ENCODE results near the gene KNG1.

KNG1 gene

DNA sequence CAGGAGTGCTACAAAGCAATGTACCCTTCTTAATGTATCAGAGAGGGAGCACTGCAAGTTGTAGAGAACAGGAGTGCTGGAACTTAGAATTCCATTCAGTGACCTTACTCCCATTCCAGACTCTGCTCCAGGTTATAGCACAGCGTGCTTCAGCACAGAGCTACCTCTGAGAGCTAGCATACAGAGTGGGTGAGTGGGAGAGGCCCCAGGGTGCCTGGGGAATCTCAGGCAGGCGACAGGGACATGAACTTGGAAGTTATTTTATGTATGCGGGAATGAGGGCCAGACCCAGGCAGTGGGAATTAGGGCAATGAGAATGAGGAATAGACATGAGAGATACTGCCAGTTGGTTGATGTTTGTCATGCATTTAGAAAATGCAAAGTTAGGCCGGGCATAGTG, 3.7 kb upstream of the KNG1 start:
- DNase-seq: no peak

DNA sequence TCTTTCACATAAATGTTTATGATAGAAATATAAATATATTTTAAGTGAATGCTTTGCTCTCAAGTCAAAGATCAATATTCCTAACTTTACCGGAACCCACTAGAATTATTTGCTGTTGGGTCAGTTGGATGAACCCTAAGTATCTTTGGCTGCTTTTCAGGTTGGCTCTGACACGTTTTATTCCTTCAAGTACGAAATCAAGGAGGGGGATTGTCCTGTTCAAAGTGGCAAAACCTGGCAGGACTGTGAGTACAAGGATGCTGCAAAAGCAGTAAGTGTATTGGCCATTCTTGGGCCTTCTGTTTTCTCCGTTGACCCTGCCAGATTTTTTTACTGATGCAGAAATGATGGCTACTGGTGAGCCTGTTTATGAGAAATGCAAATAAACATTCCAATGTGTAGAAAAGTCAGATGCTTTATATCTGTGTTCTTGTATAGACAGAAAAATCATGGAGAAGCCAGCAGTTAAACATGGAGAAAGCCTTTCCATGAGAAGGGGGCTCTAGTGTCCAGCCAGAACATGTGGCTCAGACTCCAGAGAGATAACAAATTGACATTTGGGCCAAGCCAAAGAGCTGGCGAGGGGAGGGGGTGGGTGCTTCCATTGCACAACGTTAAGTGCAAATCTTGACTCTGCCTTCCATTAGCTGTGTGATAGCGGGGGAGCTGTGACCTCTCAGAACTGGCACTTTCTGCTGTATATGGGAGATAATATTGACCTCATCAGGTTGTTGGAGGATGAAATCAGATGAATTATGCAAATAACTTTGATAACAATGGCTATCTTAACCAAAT, 3.0 kb downstream of the KNG1 start:
- DNase-seq: no peak

DNA sequence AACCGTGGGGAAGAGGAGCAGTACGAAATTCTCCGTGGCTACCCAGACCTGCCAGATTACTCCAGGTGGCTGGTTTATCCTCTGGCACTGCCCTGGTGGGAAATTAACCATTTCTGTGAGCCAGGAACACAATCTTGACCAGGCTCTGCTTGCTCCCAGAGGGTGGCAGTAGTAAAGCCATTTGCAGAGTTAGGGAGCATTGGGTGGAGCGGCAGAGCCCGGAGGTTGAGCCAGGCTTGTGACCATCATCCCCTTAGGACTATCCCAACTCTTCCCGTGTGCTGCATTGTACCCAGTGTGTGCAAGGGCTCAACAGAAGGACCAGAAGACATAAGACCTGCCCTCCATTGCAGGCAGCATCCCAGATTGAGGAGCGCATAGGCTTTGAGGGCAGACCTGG, 5.3 kb downstream of the KNG1 start:
- DNase-seq: no peak

DNA sequence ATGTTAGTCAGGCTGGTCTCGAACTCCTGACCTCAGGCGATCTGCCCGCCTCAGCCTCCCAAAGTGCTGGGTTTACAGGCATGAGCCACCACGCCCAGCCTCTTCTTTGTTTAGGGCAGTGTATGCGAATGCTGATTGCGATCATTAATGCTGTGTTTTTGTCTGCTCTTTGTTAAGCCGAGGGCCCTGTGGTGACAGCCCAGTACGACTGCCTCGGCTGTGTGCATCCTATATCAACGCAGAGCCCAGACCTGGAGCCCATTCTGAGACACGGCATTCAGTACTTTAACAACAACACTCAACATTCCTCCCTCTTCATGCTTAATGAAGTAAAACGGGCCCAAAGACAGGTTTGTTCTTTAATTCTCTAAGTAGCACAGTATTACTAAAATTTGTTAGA, 7.8 kb downstream of the KNG1 start:
- DNase-seq: no peak

DNA sequence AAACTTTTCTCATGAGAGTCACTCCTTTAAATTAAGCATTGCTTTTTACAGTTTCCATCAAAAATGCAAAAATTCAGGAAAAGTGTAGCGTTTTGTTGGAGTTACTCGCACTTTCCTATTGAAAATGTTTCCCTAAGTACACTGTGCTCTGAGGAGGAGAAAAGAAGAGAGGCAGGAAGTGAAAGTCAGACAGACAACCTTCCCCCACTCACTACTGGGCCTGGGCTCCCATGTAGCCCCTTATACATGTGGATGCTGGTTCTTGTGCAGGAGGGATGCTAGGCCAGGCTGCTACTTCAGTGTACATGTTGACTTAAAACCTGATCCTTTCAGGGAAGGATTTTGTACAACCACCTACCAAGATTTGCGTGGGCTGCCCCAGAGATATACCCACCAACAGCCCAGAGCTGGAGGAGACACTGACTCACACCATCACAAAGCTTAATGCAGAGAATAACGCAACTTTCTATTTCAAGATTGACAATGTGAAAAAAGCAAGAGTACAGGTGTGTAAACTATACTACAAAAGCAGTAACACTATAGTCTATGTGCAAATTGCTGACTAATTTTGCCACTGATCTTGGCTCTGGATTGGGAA, 15.1 kb downstream of the KNG1 start:
- no peak for DNase-seq

DNA sequence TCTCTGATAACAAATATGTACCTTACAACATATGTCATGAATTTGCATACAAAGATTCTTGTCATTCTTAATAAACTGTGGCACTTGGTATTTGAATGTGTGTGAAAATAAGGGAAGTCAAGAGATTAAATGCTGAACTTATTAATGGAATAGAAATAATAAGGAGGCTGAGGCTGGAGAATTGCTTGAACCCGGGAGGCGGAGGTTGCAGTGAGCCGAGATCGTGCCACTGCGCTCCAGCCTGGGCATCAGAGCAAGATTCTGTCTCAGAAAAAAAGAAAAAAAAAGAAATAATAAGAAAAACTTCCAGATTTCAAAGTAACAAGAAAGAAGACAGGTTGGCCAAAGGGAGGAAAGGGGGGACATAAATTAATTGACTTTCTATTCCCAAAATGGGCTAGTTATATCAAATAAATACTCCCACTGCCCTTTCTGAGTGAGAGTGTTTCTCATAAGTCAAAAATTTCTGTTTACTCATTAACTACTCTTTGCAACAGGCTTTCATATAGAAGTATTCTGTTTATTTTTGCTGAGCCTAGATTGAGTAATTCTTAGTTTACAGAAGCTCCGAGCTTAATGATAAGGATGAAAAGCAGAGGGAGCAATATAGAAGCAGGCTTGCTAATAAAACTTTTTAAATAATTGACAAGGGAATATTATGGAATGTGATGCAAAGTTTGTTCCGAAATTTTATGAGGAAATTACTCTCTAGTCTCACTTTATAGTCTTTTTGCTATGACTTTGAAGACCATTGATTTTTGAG, 25.6 kb downstream of the KNG1 start:
- DNase-seq: no peak

DNA sequence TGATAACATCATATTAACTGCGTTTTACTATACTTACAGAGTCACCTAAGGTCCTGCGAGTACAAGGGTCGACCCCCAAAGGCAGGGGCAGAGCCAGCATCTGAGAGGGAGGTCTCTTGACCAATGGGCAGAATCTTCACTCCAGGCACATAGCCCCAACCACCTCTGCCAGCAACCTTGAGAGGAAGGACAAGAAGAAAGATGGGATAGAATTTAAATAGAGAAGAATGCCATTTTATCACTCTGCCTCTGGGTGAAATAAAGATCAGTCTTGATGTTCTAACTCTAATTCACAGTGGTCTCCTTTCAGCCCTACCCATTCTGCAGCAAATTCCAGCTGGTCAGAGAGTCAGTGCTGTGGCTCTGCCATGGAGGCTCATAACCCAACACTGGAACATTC, 26.5 kb downstream of the KNG1 start:
- no peak for DNase-seq

DNA sequence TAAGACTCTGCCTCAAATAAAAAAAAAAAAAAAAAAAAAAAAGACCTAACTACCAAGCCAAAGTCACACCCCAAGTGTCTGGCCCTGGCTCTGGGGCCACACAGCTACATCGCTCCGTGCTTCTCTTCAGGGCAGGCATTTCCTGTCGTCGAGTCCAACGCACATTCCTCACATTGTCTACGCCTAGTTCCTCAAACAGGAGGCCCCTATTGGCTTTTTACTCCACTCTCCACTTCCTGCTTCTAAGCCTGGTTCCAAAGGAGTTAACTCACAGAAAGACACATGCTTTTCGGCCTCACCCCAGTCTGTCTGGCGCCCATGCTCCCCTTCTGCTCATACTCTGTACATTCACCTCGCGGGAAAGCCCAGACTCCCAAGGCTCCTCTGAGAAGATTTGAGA, 28.8 kb downstream of the KNG1 start:
- DNase-seq: no peak

DNA sequence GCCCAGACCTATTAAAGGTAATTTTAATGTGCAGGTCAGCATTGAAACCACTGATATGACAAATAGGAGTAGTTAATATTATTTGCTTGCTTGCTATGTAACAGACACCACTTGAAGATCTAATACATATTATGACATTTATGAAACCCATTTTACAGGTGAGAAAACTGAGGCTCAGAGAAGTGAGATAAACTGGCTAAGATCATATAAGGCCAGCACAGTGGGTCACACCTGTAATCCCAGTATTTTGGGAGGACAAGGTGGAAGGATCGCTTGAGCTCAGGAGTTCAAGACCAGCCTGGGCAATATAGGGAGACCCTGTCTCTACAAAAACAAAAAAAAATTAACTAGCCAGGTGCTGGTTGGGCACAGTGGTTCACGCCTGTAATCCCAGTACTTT, 33.2 kb downstream of the KNG1 start:
- no peak for DNase-seq

DNA sequence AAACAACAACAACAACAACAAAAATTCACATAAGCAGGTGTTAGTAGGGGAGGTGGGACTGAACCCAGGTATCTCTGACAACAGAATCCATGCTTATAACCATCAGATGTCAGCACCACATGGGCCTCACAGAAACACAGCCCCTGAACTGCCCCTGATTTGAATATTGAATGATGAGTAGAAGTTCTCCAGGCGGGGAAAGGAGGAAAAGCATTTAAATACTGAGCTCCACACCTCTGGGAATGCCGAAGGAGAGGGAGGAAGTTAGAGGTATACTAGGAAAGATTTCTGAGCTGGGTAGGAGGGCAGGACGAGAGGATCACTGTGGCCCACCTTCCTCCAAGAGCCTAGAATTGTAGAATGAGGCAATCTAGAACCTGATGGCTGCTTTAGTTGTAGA, 34.3 kb downstream of the KNG1 start:
- peak; percentile 20 for DNase-seq

DNA sequence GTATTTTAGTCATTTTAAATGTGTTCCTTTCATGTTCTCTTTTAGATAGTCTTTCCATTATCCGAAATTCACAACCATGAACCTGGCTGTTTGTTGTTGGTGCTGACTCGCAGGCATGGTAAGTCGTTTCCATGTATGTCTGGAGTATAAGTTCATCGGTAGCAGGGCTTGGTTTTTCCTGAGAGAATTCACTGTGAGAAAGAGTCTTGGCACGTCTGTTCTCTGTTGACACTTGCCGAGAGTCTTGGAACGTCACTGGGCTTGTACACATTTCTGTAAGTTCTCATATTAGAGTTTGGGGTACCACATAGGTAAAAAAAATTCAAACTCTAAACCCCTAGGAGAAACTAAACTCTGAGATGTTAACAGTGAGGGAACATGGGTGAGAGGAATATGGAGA, 36.8 kb downstream of the KNG1 start:
- DNase-seq: no peak

DNA sequence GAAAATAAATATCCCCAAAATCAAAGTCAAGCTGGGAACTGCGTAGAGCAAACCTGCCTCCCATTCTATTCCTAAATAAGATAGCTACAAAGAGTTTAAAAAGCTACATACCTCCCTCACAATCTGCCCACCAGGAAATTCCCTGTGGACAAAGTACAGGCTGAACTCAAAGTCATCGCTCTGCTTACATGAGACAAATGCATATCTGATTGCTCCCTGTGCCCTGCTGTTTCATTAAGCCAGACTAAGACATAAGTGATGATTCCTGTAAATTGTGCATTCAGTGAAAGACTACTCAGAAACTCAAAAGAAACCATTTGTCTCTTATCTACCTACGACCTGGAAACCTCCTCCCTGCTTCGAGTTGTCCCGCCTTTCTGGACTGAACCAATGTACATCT, 37.7 kb downstream of the KNG1 start:
- no peak for DNase-seq

DNA sequence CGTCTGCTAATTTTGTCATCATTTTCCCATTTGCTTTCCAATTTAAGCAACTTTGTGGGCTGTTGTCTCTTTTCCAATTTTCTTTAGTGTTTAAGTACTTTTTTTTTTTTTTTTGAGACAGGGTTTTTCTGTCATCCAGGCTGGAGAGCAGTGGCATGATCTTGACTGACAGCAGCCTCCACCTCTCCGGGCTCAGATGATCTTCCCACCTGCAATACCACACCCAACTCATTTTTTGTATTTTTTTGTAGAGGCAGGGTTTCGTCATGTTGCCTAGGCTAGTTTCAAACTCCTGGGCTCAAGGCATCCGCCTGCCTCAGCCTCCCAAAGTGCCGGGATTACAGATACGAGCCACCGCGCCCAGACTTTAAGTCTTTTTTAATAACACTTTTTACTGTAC, 40.1 kb downstream of the KNG1 start:
- DNase-seq: no peak

DNA sequence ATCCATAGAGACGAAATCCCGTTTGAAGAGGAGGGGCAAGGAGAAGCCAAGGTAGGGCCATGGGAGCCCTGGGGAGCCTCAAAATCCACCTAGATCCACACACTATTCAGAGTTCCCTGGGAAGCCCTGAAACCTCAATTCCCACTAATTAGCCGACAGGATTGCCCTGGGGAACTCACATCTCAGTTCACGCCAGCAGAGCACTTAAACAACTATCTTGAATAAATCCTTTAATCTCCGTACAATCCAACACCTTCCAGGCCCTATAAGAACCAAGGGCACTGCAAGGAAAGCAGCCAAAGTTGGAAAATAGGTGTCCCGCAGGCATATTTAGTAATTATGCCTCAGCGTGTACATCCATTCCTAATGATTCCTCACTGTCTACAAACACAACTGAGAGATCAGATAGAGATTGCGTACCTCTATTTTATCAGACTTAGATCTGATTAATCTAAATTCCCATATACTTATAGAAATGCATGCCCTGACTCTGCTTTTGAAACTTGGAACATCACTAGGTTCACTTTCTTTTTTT, 40.6 kb downstream of the KNG1 start:
- DNase-seq: no peak

DNA sequence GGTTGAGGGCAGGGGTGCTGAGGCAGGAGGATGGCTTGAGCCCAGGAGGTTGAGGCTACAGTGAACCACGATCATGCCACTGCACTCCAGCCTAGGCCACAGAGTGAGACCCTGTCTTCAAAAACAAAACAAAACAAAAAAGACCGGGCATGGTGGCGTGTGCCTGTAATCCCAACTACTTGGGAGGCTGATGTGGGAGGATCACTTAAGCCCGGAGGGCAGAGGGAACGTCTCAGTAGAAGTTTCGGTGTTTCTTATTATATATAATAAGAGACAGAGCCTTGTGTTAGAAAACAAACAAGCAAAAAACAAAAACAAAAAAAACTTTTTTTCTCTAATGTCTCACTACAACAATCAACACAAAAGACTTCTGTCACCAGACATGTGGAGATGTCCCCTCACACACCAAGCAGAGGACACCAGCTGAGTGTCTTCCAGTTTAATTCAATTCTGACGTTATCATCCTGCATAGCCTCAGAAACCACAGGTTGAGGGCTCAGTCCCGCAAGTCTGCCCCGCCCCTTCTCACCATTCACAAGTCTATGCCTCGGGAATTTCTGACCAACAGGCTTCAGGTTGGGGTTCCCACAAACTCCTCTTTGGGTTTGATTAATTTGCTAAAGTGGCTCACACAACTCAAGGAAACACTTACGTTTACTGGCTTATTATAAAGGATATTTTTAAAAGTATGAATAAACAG, 42.2 kb downstream of the KNG1 start:
- no peak for DNase-seq

DNA sequence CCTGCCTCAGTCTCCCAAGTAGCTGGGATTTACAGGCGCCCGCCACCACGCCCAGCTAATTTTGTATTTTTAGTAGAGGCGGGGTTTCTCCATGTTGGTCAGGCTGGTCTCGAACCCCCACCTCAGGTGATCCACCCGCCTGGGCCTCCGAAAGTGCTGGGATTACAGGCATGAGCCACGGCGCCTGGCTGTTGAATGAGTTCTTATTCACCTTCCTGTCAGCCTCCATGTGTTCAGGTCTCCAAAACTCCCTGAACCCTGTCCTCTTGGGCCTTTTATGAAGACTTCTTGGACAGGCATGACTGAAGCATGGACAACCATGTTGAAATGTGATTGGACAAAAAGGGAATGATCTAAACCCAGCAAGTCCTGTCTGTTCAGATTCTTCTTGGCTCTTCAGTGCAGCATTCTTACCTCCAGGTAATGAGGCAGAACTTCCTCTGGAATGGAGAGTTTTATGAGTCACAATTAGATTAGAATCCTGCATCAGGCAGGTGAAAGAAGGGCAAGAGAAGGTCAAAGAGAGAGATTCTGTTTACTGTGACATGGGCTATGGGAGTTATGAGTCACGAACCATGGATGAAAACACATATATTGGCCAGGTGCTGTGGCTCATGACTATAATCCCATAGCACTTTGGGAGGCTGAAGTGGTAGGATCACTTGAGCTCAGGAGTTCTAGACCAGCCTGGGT, 43.1 kb downstream of the KNG1 start:
- no peak for DNase-seq

DNA sequence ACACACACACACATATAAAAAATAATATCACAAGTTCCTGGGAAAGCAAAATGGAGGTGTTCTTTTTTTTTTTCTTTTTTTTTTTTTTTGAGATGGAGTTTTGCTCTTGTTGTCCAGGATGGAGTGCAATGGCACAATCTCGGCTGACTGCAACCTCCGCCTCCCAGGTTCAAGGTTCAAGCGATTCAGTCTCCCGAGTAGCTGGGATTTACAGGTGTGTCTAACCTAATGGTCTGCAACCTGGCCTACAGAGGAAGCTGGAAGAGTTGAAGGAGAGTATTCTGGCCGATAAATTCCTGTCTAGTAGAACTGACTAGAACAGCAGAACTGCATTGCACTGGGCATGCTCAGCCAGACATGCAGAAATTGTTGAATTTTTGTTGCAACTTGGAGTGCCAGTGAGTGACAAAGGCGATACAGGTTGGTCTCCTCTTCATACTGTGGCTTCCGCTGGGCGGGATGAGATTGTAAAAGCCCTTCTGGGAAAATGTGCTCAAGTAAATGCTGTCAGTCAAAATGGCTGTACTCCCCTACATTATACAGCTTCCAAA, 43.8 kb downstream of the KNG1 start:
- DNase-seq: no peak

DNA sequence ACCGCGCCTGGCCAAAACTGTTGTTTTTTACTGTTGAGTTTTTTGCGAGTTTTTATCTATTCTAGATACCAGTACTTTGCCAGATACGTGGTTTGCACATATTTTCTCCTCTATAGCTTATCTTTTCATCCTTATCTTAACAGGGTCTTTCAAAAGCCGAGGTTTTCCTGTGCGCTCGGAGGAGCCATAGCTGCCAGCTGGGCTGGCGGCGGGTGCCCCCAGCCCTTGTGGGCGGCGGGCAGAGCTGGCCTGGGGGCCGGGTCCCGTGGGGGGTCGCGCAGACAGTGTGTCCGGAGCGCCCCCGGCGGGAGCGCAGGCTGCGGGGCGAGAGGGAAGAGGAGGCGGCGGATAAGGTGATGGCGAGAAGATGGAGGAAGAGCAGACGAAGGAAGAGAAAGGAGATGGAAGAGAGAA, 55.1 kb downstream of the KNG1 start:
- no peak for DNase-seq

DNA sequence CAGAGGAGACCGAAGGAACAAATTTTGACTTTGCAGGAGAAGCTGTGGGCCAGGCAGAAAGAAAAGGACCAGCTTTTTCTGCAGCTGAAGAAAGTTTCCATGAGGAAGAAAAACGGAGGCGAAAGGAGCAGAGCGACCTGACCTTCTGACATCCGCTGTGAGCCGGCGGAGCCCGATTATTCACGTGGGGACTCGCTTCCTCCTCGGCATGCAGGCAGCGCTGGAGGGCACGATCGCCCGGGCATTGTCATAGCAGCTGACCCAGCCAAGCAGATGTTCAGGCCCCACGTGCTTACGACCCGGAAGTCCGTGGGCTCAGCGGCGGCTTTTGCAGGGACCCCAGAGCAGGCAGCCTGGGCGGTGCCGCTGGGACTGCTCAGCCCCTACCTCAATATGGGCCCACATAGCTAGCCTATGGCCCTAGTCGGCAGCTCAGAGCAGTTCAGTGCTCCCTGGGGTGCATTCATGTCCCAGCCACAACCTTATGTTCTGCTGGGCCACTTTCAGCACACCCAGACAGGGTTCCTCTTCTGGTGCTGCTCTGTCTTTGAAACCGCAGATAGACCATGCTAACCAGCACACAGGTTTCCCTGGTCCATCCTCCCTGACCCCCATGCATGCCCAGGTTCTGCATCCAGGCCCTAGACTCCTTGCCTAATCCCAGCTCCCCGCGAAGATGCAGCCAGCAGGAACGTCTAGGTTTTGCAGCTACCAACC, 55.7 kb downstream of the KNG1 start:
- DNase-seq: no peak

DNA sequence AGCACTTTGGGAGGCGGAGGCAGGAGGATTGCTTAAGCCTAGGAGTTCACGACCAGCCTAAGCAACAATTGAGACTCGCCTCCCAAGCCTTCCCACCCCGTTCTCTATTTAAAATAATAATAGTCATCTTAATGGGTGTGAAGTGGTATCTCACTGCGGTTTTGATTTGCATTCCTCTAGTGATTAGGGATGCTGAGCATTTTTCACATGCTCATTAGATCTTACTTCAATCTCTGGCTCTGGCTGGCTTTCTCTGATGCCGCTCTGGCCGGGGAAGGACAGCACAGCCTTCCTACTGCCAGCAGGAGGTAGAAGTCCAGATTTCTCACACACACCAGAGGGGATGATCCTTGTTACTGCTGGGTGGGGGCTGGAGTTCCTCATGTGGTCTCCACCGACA, 58.8 kb downstream of the KNG1 start:
- no peak for DNase-seq

DNA sequence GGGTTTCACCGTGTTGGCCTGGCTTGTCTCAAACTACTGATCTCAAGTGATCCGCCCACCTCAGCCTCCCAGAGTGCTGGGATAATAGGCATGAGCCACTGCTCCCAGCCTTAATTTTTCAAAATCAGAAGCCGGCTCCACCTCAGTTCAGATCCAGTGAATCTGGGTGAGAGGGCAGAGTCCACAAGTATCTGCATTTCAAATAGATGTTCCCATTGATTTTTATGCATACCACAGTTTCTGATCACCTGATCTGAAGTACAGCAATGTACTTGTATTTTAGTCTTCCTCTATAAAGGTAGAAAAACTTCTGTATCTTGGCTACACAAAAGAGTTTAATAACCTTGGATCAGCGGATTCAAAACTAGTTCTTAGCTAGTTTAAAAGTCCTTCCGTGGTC, 62.0 kb downstream of the KNG1 start:
- no peak for DNase-seq

All from NCI-H526 treated with DMSO at 0.1 percent for 48 hours (cell line).